Ovary (tissue), 3 donors: ENCODE measurements around the gene RERE.

ENCODE experiments used
- CTCF ChIP-seq, 3 donors: fragments of 450-650 bp in 2 of 3; fragments of 200-600 bp in 1 of 3; IDR thresholded peaks; one replicate each; pipeline versions ENCODE4 v1.5.1 to v1.8.0; 2016 to 2022; ENCODE audit warnings: antibody characterized with exemption in 3 of 3, mild to moderate bottlenecking in 1 of 3
- EP300 ChIP-seq: sonication (generic); formaldehyde crosslinking; IDR thresholded peaks from one replicate; pipeline ENCODE4 v1.6.1; 2017; ENCODE audit warnings: antibody characterized with exemption
- POLR2A ChIP-seq: fragments of 450-650 bp; IDR thresholded peaks from one replicate; pipeline ENCODE4 v1.6.1; 2017; ENCODE audit warnings: antibody characterized with exemption, mild to moderate bottlenecking, moderate library complexity
- donor health status: DM: no; HTN: no; CAD: no.

- TF ChIP-seq CTCF (IDR thresholded peaks at IDR 0.05) (no peak), POLR2A (no peak), EP300 (no peak)
Observed at GRCh38 chr1:8473121-8473875, 344.1 kb downstream of the RERE start.
